ENCODE measurements around the gene KLK11.
"Not testable (repeated sequence)": the region's sequence is repeated elsewhere in the genome, so short reads cannot be mapped to it uniquely, and the experiment has no call there.

The KLK11 gene

GRCh38 chr19:51002542-51003311, 23.7 kb downstream of the KLK11 start:
- no peak for DNase-seq

GRCh38 chr19:51002089-51002532, 24.3 kb downstream of the KLK11 start:
- DNase-seq, result no peak

GRCh38 chr19:51001515-51001914, 24.9 kb downstream of the KLK11 start, which contains the start of gene KLK8:
TSS of gene KLK8 (minus strand) at chr19:51001604. CDS start at chr19:51001167, 437 bp downstream.
- no peak for DNase-seq

GRCh38 chr19:51000981-51001380, 25.4 kb downstream of the KLK11 start:
- no peak for DNase-seq

- no peak for DNase-seq
Measured at GRCh38 chr19:51000426-51000825, 26.0 kb downstream of the KLK11 start.

GRCh38 chr19:50998686-50999085, 27.7 kb downstream of the KLK11 start:
- no peak for DNase-seq

GRCh38 chr19:50998061-50998460, 28.4 kb downstream of the KLK11 start:
- no peak for DNase-seq

GRCh38 chr19:50994129-50994528, 32.3 kb downstream of the KLK11 start:
- no peak for DNase-seq

- DNase-seq, result no peak
Measured at GRCh38 chr19:50992666-50993035, 33.8 kb downstream of the KLK11 start.

- DNase-seq, result not testable (repeated sequence)
Measured at GRCh38 chr19:50984416-50984815, 42.0 kb downstream of the KLK11 start.

GRCh38 chr19:50983625-50984292, 42.7 kb downstream of the KLK11 start, which contains the start of gene KLK7:
TSS of gene KLK7 (minus strand) at chr19:50983917. CDS start at chr19:50982399, 1,518 bp downstream.
- DNase-seq, result no peak

- DNase-seq, result no peak
Measured at GRCh38 chr19:50982186-50982585, 44.2 kb downstream of the KLK11 start.

- DNase-seq, result no peak
Measured at GRCh38 chr19:50981587-50982146, 44.7 kb downstream of the KLK11 start.

GRCh38 chr19:50980208-50980607, 46.2 kb downstream of the KLK11 start:
- DNase-seq, result no peak

GRCh38 chr19:50979758-50980157, 46.7 kb downstream of the KLK11 start:
- DNase-seq, result no peak

GRCh38 chr19:50978772-50979390, 47.5 kb downstream of the KLK11 start:
- DNase-seq, result no peak

GRCh38 chr19:50977626-50978025, 48.8 kb downstream of the KLK11 start:
- no peak for DNase-seq

GRCh38 chr19:50975766-50976165, 50.6 kb downstream of the KLK11 start:
- DNase-seq, result no peak

GRCh38 chr19:50974702-50975556, 51.5 kb downstream of the KLK11 start:
- DNase-seq, result no peak

GRCh38 chr19:50972795-50973376, 53.5 kb downstream of the KLK11 start:
- no peak for DNase-seq

Measured in activated effector memory CD4-positive, alpha-beta T cell treated with anti-CD3 and anti-CD28 coated beads, Interleukin-2, amount 50 U/mL, for 16 hours (primary cell).